ENCODE results near the gene SLAMF1. TPM values are rescaled to one million over a fixed set of nuclear protein-coding genes. Genes with fewer than 3 reads are reported as not detected.

Gene SLAMF1
- total and polyA plus RNA-seq, 2 of the 13 experiments (the other 11 are each of a cell fraction or from before 2014, with no cell fraction given): not detected

- TF ChIP-seq ZHX1 (CRISPR knock-in tag; IDR thresholded peaks at IDR 0.05; ENCODE audit: low read depth) (no peak), ZNF460 (CRISPR knock-in tag; IDR thresholded peaks at IDR 0.05; ENCODE audit: borderline replicate concordance) (no peak)
Measured at GRCh38 chr1:160681066-160681890, 34.4 kb upstream of the SLAMF1 start (continued).

GRCh38 chr1:160680399-160680798, 33.6 kb upstream of the SLAMF1 start:
- DNase-seq (ENCODE audit: low spot score) (no peak), ATAC-seq (no peak), FAIRE-seq (no peak)
- H3K27me3 ChIP-seq (ENCODE audit: control insufficient read depth in 1 of 2, insufficient read depth in 2 of 2, low read length in 2 of 2): peaks cover 0 to 6% of the 10 kb centered on the region in 2 experiments; a peak in 1 of 5 replicates
- in situ Hi-C loops (cut with HindIII; ENCODE audit: extremely low pct_ligation_motif_present, low pct_unique_long_range_greater_than_20kb) (no loop called here), intact Hi-C loops (cut with micrococcal nuclease; ENCODE audit: unreplicated experiment) (no loop called here)
- no peak overlapping the region for H3K4me2 ChIP-seq (ENCODE audit: low read depth, low read length)
- ChIA-PET CTCF (ENCODE audit: low intra/inter-chr PET ratio, low total read pairs) (no interaction called here), POLR2A (no interaction called here)
- H3K27ac ChIP-seq (ENCODE audit: extremely low read length, insufficient read depth, low read length): no peak overlapping the region
- H3K4me3 ChIP-seq (replicated peaks in 1 of 3; ENCODE audit: insufficient read depth in 1 of 3, low read depth in 2 of 3, low read length in 3 of 3): no peak overlapping the region
- H3K9ac ChIP-seq (ENCODE audit: insufficient read depth, low read depth, low read length): no peak overlapping the region
- H3K4me1 ChIP-seq (ENCODE audit: insufficient read depth, low read length): no peaks in the 10 kb centered on the region
- BruUV-seq (replicated peaks): no TSS peak
- 59% methylated on average over 8 of the region's 8 CpGs for WGBS (ENCODE audit: low lambda C conversion rate)
- H3K79me2 ChIP-seq (ENCODE audit: insufficient read depth, low read length): no peaks in the 10 kb centered on the region
- H4K20me1 ChIP-seq (ENCODE audit: insufficient read depth, low read length): no peaks in the 10 kb centered on the region
- no peak overlapping the region for H2AFZ ChIP-seq (ENCODE audit: low read length)
- H3K9me3 ChIP-seq (ENCODE audit: low read length): no peaks in the 10 kb centered on the region
- H3K36me3 ChIP-seq (replicated peaks in 1 of 2; ENCODE audit: control insufficient read depth in 1 of 2, insufficient read depth in 2 of 2, low read length in 2 of 2): no peaks in the 10 kb centered on the region
- TF ChIP-seq ZNF883 (CRISPR knock-in tag; IDR thresholded peaks at IDR 0.05; ENCODE audit: not compliant biosample characterization) (no peak), RFX3 (CRISPR knock-in tag; IDR thresholded peaks at IDR 0.05) (no peak), THAP11 (CRISPR knock-in tag; IDR thresholded peaks at IDR 0.05) (no peak), CAMTA2 (CRISPR knock-in tag; IDR thresholded peaks at IDR 0.05; ENCODE audit: borderline replicate concordance) (no peak), MNT (IDR thresholded peaks at IDR 0.05) (no peak), PAF1 (CRISPR knock-in tag; IDR thresholded peaks at IDR 0.05) (no peak), ARID2 (CRISPR knock-in tag; IDR thresholded peaks at IDR 0.05; ENCODE audit: borderline replicate concordance) (no peak), PREB (CRISPR knock-in tag; IDR thresholded peaks at IDR 0.05) (no peak), TBX2 (CRISPR knock-in tag; IDR thresholded peaks at IDR 0.05; ENCODE audit: borderline replicate concordance) (no peak), EP300 (IDR thresholded peaks at IDR 0.05; ENCODE audit: low read depth in 2 of 2, low read length in 2 of 2) (no peak), EP300 (CRISPR knock-in tag; IDR thresholded peaks at IDR 0.05; ENCODE audit: borderline replicate concordance) (no peak), SYNCRIP (IDR thresholded peaks at IDR 0.05; ENCODE audit: insufficient read depth, low read depth, low read length) (no peak)
